Activated CD4-positive, alpha-beta T cell treated with anti-CD3 and anti-CD28 coated beads, Interleukin-2, amount 50 U/mL, for 24 hours (primary cell): Measurements from ENCODE around the gene DSG2.
"Not testable (repeated sequence)": the region's sequence is repeated elsewhere in the genome, so short reads cannot be mapped to it uniquely, and the experiment has no call there.

Experiments used
- DNase-seq, 2 donors: peaks; one replicate each; pipeline ENCODE4 v3.0.0-alpha.2; 2020; ENCODE audit warnings: low read depth in 1 of 2, low spot score in 1 of 2

The DSG2 gene

DNA sequence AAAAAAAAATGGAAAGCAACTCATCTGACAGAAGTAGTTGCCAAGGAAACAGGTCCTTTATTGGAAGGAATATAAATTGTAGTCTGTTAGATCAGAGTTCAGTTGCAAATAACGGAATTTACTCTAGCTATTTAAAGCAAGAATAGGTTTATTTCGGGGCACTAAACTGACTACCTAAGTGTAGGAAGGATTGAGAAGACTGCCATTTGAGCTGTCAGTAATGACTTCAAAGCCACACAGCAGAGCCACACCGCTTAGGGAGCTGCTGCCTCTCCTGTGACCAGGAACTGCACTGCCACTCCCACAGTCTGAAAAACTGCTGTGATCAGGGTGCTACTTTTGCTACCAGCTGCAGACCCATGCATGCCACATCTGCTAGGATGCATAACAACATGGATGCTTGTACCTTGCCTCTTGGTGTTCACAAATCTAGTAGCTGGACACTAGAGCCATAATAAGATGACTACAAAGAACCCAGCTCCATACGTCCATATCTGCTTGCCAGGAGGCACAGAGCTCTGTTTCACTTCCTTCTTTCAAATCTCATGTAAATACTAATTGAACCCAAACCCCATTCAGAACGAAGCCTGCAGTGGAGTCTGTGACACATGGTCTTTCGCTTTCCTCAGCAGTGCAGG is 2.2 kb downstream of the DSG2 start:
- DNase-seq: no peak

DNA sequence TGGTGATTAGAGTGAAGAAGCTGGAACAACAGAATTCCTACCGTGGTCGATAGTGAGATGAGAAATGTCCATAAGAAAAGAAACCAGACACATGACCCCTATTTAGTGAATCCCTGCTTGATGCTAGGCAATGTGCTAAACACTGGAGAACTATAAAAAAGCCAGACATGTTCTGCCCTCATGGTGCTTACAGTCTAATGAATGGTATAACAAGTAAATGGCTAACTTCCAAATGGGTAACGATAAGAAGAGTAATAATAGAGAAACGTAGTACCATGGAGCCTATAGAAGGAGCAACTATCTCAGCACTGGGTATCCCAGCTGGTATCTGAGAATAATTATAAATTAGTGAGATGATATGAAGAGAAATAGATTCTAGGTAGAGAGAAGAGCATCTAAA is 5.0 kb downstream of the DSG2 start:
- DNase-seq: no peak

DNA sequence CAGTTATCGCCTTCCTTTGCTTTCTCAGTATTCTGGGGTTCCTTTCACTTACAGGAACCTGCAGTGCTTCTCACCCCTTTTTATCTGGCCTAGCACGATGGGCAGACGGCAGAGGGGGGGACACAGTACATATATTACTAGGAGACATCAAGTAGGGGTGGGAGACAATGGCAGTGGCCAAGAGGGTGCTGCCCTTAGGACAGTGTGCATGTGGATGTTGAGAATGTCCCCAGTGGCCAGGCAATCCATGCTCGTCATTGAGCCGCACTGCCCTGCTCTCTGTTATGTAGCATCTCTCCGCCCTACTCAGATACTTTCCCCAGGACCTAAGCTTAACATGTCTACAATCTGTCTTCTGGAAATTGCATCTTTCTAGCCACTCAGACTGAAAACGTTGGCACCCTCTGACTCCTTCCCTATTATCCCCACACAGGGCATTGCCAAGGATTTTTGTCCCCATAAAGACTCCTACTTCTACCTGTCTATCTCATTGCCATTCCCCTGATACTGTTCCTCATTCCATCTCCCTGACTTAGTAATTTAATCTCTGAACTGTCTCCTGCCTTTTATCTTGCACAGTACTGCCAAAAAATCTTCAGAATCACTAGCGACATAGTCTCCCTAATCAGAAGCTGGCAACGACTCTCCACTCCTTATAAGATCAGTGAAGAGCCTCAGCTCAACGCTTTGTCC is 6.6 kb downstream of the DSG2 start:
- no peak for DNase-seq

DNA sequence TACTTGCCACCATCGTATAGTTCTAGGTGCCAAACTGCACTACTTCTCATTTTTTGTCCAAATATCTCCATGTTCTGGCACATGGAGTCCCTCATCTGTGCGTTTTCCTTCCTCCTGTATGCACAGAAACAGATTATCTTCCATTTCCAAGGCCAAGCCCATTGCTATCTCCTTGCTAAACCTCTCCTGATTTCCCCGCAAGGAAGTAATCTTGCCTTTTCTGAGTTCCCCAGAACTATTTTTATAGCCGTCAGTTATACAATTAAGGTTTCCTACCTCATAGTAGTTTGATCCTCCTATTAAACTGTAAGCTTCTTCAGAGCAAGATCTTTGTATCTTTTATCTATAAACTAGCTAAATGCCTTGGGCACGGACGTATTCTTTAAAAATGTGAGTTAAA is 7.2 kb downstream of the DSG2 start:
- DNase-seq: no peak

DNA sequence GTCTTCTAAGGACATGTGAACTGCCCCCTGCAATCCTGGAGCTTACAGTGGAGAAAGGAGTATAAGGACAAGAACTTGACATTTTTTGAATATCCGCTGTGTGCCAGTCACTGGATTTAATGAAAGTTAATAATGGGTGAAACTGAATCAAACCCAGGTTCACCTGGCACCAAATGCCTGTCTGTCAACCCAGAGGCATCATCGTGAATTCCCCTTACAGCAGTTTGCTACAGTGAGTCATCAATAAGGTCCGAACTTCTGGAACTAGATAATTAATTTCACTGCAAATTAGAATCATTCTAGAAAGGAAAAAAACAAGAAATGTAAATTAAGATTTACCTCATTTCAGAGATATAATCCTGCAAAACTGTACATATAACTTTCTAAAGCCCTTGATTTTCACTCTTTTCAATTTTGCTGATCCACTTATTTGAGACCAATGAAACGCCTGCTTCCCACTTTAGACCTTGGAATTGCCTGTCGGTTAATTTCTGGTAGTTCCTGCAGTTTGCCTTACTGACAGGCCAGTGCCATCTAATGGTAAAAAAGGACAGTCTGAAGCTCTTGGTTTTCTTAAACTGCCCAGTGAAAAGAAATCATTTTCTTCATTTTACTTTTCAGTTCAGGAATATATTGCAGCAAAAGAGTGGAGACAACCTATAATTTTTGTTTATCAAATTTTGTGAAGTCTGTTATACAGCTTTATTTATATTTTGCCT is 8.2 kb downstream of the DSG2 start:
- no peak for DNase-seq

DNA sequence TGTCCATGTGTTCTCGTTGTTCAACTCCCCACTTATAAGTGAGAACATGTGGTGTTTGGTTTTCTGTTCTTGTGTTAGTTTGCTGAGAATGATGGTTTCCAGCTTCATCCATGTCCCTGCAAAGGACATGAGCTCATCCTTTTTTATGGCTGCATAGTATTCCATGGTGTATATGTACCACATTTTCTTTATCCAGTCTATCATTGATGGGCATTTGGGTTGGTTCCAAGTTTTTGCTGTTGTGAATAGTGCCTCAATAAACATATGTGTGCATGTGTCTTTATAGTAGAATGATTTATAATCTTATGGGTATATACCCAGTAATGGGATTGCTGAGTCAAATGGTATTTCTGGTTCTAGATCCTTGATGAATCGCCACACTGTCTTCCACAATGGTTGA is 9.1 kb downstream of the DSG2 start:
- DNase-seq: not testable (repeated sequence)

DNA sequence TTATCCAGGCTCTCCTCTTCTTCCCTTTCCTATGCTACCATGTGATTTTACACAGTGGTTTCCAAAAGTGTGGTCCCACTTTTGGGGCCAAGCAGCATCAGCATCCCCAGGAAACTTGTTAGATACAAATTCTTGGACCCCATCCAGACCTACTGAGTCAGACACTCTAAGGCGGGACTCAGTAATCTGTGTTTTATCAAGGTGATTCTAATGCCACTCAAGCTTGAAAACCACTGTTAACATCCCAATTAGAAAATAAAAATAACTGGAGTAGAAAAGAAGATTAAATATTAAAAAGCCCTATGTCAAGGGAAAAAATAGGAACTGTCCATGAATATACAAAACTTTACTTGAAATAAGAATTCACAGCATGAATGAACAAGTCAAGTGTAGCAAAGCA is 10.8 kb downstream of the DSG2 start:
- DNase-seq: no peak

DNA sequence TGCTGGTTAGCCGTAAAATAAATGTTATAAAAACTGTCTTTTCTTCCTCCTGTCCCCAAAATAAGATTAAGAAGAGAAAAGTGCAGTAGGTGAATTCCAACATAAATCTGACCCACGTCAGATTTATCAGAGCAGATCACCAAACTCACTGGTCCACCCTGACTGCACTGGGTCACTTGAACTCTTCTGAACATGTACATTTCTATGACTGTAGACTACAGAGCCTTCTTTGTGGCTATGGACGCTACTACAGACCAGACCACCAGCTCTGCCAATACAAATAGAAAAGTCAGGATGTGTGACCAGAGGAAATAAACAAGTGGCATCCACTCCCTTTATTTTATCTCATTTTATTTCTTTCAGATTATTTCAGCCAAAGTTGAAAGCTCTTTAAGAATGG is 11.6 kb downstream of the DSG2 start:
- no peak for DNase-seq

DNA sequence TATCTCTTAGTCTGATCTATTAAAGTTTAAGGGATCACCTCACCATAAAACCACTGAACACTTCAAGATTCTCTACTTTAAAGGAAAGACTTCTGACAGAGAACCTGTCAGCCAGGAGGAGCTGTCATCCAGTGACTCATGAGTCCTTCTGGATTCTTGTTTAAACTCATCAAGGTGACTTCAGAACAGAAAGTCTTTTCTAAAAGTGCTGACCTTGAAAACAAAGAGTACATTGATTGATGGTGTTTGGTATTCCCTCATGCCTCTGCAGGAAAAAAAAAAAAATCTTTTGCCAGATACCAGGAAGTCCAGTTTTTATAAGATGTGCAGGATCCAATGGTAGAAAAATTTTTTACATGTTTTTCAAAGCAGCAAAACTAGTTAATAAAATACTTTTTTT is 12.3 kb downstream of the DSG2 start:
- DNase-seq: no peak

DNA sequence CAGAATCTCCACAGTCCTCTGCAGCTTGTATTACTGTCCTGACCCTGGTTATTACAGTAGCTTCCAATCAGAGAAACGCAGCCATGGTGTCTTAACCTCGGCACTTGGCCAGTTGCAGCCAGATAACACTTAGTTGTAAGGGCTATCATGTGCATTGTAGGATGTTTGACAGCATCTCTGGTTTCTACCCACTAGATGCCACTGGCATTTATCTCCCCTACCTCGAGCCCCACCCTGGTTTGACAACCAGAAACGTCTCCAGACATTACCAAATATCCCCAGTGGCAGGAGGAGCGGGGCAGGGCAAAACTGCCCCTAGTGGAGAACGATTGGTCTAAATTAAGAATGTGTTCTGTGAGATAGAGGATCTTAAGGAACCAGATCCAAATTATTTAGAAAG is 13.1 kb downstream of the DSG2 start:
- DNase-seq: no peak

DNA sequence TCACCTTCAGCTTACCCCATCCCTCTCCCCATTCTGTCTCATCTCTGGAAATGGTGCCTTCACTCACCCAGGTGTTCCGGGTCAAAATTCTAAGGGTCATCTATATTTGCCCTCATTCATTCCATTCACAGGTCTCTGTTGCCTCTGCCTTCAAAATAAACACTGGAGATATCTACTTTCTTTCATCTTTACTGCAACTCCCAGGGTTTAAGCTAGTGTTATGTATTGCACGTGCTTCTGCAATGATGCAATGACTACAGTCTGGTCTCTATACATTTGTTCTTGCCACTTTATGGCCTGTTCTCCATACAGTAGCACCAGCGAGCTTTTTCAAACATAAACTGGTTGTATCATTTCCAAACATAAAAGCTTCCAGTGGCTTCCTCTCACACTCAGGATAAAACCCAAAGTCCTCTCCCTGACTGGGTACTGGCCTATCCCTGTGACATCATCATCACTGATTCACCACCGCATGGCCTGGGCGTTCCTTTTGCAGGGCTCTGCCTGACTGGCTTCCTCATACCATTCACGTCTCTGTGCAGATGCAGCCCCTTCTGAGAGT is 14.3 kb downstream of the DSG2 start:
- DNase-seq: no peak

DNA sequence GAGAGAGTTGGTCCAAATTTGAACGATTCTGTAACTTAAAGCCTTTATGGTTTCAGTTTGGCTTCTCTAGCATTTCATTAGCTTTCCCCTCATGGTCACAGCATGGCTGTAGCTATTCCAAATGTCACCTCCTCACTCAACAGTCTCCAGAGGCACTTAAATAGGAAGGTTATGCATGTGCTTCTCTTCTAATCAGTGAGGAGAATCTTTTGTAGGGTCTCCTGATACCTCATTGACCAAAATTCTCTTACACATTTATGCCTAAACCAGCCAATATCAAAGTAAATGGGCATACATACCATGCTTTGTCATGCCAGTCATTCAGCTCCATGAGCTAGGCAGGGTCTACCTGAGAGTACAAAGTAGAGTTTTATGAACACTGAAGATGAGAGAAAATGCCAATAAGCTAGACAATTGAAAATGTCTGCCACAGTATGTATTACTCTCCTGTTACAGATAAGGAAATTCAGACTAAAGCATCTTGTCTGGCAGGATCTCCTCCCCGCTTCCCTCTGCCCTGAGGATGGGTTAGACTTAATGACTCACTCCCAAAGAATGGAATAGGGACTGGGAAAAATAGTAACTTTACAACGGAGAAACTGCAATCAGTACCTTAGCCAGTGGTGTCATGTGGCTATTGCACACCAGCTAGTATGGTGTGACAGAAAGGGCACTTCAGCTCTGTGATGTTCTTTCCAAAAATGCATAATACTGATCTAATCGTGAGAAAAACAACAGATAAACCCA is 15.4 kb downstream of the DSG2 start:
- DNase-seq: no peak

DNA sequence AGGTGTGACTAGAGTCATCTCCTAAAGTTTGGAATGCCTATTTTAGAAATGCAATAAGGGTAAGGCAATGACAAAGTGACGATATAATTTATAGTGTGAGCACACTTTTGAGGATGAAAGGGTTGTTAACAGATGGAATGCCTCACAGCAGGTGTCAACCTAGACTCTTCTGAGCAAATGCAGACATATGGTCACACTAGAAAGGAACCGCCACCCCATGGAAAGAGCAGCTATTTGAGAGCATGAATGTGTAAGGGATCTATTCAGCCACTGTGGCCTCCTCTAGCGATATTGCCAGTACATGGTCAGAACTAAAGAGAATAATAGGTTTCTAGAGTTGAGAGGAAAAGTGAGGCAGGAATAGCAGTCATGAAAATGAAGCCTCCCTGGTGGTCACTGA is 18.5 kb downstream of the DSG2 start:
- DNase-seq: no peak

DNA sequence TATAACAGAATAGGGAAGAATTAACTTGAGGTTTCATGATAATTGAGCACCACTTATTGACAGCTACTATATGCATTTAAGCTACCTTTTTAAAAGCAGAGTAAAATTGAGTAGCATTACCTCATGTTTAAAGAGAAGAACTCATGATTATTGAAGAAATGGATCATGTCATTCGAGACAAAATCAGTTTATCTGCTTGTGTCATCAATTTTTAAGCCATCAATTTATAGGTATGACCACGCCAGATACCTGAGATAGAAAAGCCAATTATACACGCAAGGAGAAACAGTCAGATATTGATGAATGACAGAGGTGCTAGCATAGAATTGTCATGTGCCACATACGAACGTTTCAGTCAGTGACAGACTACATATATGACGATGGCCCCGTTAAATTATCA is 28.4 kb downstream of the DSG2 start:
- no peak for DNase-seq

DNA sequence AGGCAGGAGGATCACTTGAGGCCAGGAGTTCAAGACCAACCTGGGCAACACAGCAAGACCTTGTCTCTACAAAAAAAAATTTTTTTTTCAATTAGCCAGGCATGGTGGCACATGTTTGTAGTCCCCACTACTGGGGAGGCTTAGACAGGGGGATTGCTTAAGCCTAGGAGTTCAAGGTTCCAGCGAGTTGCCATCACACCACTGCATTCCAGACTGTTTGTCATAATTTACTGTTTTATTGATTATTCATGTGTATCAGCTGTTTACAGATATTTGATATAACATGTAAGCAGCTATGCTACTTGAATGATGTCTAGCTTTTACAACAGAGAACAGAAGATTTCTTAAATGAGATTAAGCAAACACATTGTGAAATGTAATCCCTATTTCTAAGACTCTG is 35.3 kb downstream of the DSG2 start:
- DNase-seq: no peak

DNA sequence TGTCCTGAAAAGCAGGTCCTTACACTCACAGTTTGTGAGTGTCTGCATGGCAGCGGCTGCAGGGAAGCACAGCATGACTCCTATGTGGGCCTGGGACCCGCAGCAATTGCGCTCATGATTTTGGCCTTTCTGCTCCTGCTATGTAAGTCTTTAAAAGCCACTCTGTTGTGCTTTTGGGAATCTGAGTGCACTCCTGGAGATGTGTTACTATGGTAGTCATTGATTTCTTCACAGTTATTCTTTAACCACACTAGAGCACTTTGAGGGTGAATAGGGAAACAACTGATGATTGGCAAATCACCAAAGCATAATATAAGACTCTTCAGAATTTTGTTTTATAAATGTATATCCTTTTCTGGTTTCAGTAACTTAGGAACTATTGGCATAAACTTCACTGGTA is 40.9 kb downstream of the DSG2 start:
- DNase-seq: no peak

DNA sequence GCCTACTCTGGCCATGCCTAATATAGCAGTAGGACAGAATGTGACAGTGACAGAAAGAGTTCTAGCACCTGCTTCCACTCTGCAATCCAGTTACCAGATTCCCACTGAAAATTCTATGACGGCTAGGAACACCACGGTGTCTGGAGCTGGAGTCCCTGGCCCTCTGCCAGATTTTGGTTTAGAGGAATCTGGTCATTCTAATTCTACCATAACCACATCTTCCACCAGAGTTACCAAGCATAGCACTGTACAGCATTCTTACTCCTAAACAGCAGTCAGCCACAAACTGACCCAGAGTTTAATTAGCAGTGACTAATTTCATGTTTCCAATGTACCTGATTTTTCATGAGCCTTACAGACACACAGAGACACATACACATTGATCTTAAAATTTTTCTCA is 48.5 kb downstream of the DSG2 start:
- DNase-seq: no peak

DNA sequence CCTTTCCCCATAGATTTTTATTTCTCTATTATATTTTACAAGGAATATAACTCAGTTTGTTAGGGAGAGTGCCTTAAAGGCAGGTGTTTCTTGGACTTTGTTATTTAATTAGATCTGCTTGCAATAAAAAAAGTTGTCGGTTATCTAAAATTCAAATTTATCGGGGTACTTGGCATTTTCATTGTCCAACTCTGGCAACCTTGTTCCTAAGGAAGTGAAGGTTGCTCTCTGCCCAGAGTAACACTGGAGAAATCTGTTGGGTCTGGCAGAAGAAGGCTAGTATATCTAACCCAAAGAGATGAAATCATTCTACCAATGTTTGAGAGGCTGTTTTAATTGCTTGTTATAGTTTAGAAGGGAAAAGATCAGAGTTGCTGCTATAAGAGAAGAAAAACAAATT is 50.9 kb downstream of the DSG2 start:
- no peak for DNase-seq

DNA sequence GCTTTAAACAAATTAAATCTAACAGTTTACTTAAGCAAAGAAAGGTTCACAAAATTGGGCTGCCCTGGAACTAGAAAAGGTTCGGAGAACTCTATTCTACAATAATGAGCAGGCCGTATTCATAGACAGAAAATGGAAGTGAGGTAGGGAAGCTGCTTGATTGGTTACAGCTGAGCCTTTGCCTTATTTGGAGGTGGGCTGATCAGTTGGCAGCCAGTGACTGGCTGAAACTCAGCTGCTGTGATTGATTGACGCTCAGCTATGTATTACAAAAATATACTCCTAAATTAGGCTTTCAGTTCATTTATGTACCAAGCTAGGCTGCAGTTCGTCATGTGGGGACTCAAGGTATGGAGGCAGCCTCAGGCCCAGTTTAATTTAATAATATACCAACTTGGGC is 51.4 kb downstream of the DSG2 start:
- DNase-seq: no peak

DNA sequence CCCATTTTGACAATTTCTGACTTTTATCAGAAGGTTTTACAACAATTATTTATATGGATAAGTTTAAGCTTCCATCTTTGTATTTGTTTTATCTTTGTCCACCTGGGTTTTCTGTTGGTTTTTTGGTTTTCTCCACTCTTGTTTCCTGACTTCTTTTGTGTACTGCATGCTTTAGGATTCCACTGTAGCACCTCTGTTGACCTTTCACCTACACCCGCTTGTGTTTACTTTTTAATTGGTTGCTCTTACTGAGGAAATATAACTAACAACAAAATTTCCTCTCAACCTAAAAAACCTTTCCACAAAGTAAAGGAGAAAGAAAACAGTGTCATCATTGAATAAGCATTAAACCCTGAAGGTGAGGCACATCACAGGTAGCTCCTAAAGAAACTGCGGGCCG is 53.9 kb downstream of the DSG2 start:
- DNase-seq: no peak

DNA sequence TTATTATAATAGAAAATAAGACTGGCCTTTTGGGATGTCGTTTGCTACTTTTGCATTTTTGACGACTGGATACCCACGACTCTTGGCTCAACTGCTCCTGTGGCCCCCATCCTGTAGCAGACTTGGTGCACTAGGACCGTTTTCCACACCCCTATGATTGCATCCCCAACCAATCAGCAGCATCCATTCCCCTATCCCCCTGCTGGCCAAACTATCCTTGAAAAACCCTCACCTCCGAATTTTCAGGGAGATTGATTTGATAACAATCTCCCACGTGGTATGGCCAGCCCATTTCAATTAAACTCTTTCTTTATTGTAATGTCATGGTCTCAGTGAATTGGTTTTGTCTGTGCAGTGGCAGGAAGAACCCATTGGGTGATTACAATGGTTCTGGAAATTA is 55.8 kb downstream of the DSG2 start:
- no peak for DNase-seq

DNA sequence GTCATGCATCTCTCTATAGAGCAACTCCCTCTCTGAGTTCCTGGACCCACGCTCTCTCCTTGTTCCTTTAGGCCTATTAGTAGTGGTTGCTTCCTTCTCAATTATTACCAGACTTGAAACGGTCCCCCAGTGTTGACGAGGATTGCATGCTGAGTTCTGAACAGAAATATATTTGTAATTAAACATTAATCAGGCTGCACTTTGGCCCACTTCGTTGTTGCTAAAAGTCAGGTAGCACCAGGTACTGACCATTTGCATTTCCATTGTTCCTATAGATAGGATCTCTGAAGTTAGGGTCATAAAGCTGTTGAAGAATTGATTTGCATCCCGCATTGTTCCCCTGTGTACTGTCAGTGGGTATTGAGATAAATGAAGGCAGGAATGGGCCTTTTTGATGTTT is 56.8 kb downstream of the DSG2 start:
- DNase-seq: no peak
